Measurements from ENCODE around the gene PCIF1. TPM values are rescaled to one million over a fixed set of nuclear protein-coding genes. Genes with fewer than 3 reads are reported as not detected.
"Not testable (repeated sequence)": the region's sequence is repeated elsewhere in the genome, so short reads cannot be mapped to it uniquely, and the experiment has no call there.

The PCIF1 gene
- total and polyA plus RNA-seq, 4 donors = 9.2 to 12.4 (median 11.5) TPM

DNA sequence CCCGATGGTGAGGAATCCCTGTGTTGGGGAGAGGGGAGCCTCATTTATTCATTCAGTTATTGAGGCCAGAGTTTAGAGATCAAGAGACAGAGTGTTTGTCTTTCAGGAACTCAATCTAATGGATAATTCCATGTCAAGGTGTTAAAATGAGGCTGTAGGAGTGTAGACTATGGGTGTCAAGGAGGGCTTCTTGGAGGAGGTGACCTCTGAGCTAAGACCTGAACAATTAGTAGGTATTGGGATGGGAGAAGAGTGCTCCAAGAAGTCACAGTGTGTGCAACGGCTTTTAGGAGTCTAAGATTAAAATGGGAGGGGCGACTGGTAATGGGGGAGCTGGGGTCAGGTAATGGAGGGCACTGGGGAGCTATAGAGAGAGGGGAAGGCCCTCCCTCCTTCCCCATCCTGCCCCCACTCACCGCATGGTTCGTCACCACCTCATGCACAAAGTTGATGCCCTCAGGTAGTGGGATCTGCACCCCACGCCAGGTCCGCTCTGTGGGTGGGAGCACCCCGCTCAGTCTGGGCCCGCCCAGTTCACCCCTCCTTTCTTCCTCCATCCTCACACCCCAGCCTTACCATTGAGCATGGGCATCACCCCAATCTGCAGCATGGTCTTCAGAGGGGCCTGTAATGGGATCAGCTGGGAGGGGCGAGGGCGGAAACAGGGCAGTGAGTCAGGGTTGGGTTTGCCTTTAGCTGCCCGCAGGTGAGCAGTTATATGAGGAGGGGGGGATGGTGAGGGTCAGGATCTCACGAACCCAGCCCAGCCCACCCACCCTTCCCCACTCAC lies 35.2 kb upstream of the PCIF1 start:
- H3K9me3 ChIP-seq (ENCODE audit: control insufficient read depth in 4 of 4, low read length in 3 of 4) = no peaks in the 10 kb centered on the region
- H3K27ac ChIP-seq (ENCODE audit: low read depth in 1 of 2, low read length in 2 of 2) = no peak overlapping the region
- no peak overlapping the region for H3K4me3 ChIP-seq (ENCODE audit: low read depth in 1 of 3, low read length in 3 of 3)
- H3K9ac ChIP-seq (ENCODE audit: low read depth in 1 of 2, low read length in 2 of 2) = no peak overlapping the region
- WGBS = 90% methylated on average over 13 of the region's 13 CpGs
- H3K4me1 ChIP-seq (ENCODE audit: control insufficient read depth in 4 of 4, insufficient read depth in 4 of 4, low read length in 3 of 4) = no peaks in the 10 kb centered on the region
- TF ChIP-seq, protein P1, sequence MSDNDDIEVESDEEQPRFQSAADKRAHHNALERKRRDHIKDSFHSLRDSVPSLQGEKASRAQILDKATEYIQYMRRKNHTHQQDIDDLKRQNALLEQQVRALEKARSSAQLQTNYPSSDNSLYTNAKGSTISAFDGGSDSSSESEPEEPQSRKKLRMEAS (IDR thresholded peaks at IDR 0.05) = no peak
- TF ChIP-seq, protein P2, sequence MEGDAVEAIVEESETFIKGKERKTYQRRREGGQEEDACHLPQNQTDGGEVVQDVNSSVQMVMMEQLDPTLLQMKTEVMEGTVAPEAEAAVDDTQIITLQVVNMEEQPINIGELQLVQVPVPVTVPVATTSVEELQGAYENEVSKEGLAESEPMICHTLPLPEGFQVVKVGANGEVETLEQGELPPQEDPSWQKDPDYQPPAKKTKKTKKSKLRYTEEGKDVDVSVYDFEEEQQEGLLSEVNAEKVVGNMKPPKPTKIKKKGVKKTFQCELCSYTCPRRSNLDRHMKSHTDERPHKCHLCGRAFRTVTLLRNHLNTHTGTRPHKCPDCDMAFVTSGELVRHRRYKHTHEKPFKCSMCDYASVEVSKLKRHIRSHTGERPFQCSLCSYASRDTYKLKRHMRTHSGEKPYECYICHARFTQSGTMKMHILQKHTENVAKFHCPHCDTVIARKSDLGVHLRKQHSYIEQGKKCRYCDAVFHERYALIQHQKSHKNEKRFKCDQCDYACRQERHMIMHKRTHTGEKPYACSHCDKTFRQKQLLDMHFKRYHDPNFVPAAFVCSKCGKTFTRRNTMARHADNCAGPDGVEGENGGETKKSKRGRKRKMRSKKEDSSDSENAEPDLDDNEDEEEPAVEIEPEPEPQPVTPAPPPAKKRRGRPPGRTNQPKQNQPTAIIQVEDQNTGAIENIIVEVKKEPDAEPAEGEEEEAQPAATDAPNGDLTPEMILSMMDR (IDR thresholded peaks at IDR 0.05; ENCODE audit: low read depth, low read length, missing input control) = no peak
- no peak for DNase-seq (ENCODE audit: low spot score)
- H3K27me3 ChIP-seq (ENCODE audit: control insufficient read depth in 4 of 4, insufficient read depth in 4 of 4, low read length in 3 of 4) = no peaks in the 10 kb centered on the region
- peaks cover 15 to 42% (median 18%) of the 10 kb centered on the region in 4 donors for H3K36me3 ChIP-seq (ENCODE audit: control insufficient read depth in 4 of 4, insufficient read depth in 3 of 4, low read depth in 1 of 4, low read length in 3 of 4)

DNA sequence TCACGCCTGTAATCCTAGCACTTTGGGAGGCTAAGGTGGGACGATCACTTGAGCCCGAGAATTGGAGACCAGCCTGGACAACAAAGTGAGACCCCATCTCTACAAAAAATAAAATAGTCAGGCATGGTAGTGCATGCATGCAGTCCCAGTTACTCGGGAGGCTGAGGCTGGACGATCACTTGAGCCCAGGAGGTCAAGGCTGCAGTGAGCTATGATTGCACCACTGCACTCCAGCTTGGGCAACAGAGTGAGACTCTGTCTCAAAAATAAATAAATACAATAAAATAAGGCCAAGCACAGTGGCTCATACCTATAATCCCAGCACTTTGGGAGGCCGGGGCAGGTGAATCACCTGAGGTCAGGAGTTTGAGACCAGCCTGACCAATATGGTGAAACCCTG lies 33.2 kb upstream of the PCIF1 start:
- H3K4me1 ChIP-seq (ENCODE audit: control insufficient read depth in 4 of 4, insufficient read depth in 4 of 4, low read length in 3 of 4); H3K4me3 ChIP-seq (ENCODE audit: low read depth in 1 of 3, low read length in 3 of 3); DNase-seq (ENCODE audit: low spot score); H3K27ac ChIP-seq (ENCODE audit: low read depth in 1 of 2, low read length in 2 of 2); H3K9me3 ChIP-seq (ENCODE audit: control insufficient read depth in 4 of 4, low read length in 3 of 4); H3K9ac ChIP-seq (ENCODE audit: low read depth in 1 of 2, low read length in 2 of 2); H3K27me3 ChIP-seq (ENCODE audit: control insufficient read depth in 4 of 4, insufficient read depth in 4 of 4, low read length in 3 of 4): not testable (repeated sequence)
- WGBS = 75% methylated on average over 6 of the region's 6 CpGs
- peaks cover 10 to 28% (median 13%) of the 10 kb centered on the region in 4 donors for H3K36me3 ChIP-seq (ENCODE audit: control insufficient read depth in 4 of 4, insufficient read depth in 3 of 4, low read depth in 1 of 4, low read length in 3 of 4)

DNA sequence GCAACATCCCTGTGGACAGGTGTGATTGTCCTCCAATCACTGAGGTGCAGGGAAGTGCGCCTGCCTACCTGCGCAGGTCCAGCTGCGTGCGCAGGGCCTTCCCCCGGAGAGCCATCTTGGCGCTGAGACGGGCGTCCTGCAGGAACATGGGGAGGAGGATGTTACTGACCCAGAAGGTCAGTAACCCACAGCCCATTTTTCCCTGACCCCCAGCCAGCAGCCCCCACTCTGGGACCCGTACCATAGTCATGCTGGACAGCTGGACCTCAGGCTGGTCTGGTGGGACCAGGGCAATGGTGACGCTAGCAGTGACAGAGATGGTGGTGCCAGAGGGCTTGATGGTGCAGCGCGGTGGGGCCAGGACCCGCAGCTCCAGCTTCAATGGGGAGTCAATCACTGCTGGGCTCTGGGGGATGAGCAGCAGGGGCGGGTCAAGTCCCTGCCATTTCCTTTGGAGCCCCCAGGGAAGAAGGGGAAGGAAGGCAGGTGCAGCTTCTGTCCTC lies 32.2 kb upstream of the PCIF1 start:
- WGBS = 93% methylated on average over 14 of the region's 14 CpGs
- no peak overlapping the region for H3K4me3 ChIP-seq (ENCODE audit: low read depth in 1 of 3, low read length in 3 of 3)
- no peak for DNase-seq (ENCODE audit: low spot score)
- no peaks in the 10 kb centered on the region for H3K27me3 ChIP-seq (ENCODE audit: control insufficient read depth in 4 of 4, insufficient read depth in 4 of 4, low read length in 3 of 4)
- no peak overlapping the region for H3K27ac ChIP-seq (ENCODE audit: low read depth in 1 of 2, low read length in 2 of 2)
- peaks cover 7 to 21% (median 10%) of the 10 kb centered on the region in 4 donors for H3K36me3 ChIP-seq (ENCODE audit: control insufficient read depth in 4 of 4, insufficient read depth in 3 of 4, low read depth in 1 of 4, low read length in 3 of 4)
- H3K9ac ChIP-seq (ENCODE audit: low read depth in 1 of 2, low read length in 2 of 2) = no peak overlapping the region
- H3K9me3 ChIP-seq (ENCODE audit: control insufficient read depth in 4 of 4, low read length in 3 of 4) = no peaks in the 10 kb centered on the region
- TF ChIP-seq, protein P3, sequence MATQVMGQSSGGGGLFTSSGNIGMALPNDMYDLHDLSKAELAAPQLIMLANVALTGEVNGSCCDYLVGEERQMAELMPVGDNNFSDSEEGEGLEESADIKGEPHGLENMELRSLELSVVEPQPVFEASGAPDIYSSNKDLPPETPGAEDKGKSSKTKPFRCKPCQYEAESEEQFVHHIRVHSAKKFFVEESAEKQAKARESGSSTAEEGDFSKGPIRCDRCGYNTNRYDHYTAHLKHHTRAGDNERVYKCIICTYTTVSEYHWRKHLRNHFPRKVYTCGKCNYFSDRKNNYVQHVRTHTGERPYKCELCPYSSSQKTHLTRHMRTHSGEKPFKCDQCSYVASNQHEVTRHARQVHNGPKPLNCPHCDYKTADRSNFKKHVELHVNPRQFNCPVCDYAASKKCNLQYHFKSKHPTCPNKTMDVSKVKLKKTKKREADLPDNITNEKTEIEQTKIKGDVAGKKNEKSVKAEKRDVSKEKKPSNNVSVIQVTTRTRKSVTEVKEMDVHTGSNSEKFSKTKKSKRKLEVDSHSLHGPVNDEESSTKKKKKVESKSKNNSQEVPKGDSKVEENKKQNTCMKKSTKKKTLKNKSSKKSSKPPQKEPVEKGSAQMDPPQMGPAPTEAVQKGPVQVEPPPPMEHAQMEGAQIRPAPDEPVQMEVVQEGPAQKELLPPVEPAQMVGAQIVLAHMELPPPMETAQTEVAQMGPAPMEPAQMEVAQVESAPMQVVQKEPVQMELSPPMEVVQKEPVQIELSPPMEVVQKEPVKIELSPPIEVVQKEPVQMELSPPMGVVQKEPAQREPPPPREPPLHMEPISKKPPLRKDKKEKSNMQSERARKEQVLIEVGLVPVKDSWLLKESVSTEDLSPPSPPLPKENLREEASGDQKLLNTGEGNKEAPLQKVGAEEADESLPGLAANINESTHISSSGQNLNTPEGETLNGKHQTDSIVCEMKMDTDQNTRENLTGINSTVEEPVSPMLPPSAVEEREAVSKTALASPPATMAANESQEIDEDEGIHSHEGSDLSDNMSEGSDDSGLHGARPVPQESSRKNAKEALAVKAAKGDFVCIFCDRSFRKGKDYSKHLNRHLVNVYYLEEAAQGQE (IDR thresholded peaks at IDR 0.05) = no peak
- TF ChIP-seq JUND (IDR thresholded peaks at IDR 0.05) = no peak
- no peak for TF ChIP-seq GABPA (IDR thresholded peaks at IDR 0.05 in 1 of 2, conservative IDR thresholded peaks at IDR 0.05 in 1 of 2)
- TF ChIP-seq RXRA (IDR thresholded peaks at IDR 0.05) = no peak
- H3K4me1 ChIP-seq (ENCODE audit: control insufficient read depth in 4 of 4, insufficient read depth in 4 of 4, low read length in 3 of 4) = no peaks in the 10 kb centered on the region
